Measurements from ENCODE around the gene ZBTB39.
"Not testable (repeated sequence)": the region's sequence is repeated elsewhere in the genome, so short reads cannot be mapped to it uniquely, and the experiment has no call there.

Gene ZBTB39

GRCh38 chr12:57019983-57020719 lies 13.8 kb upstream of the ZBTB39 start:
- DNase-seq (ENCODE audit: low read depth, low spot score) = no peak
- TF ChIP-seq, protein P1, sequence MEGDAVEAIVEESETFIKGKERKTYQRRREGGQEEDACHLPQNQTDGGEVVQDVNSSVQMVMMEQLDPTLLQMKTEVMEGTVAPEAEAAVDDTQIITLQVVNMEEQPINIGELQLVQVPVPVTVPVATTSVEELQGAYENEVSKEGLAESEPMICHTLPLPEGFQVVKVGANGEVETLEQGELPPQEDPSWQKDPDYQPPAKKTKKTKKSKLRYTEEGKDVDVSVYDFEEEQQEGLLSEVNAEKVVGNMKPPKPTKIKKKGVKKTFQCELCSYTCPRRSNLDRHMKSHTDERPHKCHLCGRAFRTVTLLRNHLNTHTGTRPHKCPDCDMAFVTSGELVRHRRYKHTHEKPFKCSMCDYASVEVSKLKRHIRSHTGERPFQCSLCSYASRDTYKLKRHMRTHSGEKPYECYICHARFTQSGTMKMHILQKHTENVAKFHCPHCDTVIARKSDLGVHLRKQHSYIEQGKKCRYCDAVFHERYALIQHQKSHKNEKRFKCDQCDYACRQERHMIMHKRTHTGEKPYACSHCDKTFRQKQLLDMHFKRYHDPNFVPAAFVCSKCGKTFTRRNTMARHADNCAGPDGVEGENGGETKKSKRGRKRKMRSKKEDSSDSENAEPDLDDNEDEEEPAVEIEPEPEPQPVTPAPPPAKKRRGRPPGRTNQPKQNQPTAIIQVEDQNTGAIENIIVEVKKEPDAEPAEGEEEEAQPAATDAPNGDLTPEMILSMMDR (IDR thresholded peaks at IDR 0.05; ENCODE audit: low read depth, low read length) = no peak
- in situ Hi-C loops (cut with HindIII; ENCODE audit: low sequenced_read_pairs) = no loop called here
- no peak overlapping the region for H3K4me3 ChIP-seq (ENCODE audit: low read depth, low read length)

- H3K4me3 ChIP-seq (ENCODE audit: low read depth, low read length) = no peak overlapping the region
- in situ Hi-C loops (cut with HindIII; ENCODE audit: low sequenced_read_pairs) = no loop called here
- no peak for DNase-seq (ENCODE audit: low read depth, low spot score)
- TF ChIP-seq, protein P1 (IDR thresholded peaks at IDR 0.05; ENCODE audit: low read depth, low read length) = no peak
Measured at GRCh38 chr12:57018906-57019305, 12.6 kb upstream of the ZBTB39 start.

- in situ Hi-C loops (cut with HindIII; ENCODE audit: low sequenced_read_pairs) = not testable (repeated sequence)
Measured at GRCh38 chr12:57018353-57018752, 12.0 kb upstream of the ZBTB39 start.

GRCh38 chr12:57016348-57016747 lies 10.0 kb upstream of the ZBTB39 start, which contains the start of gene TAC3:
TAC3 (minus strand) TSS chr12:57016529; CDS start chr12:57015797, 732 bp downstream.
- no peak within 1 kb of the TSS for H3K4me3 ChIP-seq (ENCODE audit: low read depth, low read length)
- DNase-seq (ENCODE audit: low read depth, low spot score) = no peak
- in situ Hi-C loops (cut with HindIII; ENCODE audit: low sequenced_read_pairs) = no loop called here
- TF ChIP-seq, protein P1 (IDR thresholded peaks at IDR 0.05; ENCODE audit: low read depth, low read length) = no peak

More at GRCh38 chr12:57018353-57018752, 12.0 kb upstream of the ZBTB39 start:
- H3K4me3 ChIP-seq (ENCODE audit: low read depth, low read length); DNase-seq (ENCODE audit: low read depth, low spot score): not testable (repeated sequence)

DNA sequence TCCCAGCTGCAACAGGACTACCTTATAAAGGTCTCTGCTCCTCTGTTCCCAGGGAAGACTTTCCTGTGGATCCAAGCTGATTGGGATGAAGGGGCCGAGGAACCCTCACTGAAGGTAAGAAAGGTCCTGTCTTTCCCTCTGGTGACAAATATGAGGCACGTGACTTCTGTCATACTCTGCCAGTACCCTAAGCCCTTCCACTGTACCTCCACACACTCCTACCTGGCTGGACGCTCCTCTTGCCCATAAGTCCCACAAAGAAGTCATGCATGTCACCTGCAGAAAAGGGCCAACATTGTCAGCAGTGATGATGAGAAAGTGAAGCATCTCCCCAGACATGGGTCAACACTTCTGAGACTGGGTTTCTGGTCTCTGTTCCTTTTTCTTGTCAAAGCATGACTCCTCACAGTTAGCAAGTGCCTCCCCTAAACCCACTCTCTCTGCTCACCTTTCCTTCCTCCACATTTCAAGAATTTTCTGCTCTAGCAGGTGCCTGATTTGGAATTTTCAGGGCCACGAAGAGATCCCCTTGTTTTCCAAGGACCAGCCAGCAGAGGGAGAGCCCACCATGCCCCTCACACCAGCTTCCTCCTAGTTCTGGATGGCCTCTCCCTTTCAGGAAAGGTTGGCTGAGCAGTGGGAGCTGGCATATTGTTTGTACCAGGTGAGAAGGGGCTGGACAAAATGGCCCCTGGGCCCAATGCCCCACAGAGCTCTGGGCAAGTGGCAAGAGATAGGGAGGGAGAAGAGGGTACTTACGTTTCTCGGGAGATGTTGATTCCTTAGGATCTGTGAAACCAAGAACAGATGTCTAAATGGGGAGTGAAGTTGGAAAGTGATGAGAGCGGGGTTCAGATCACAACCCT lies 6.5 kb upstream of the ZBTB39 start:
- no peak overlapping the region for H3K4me3 ChIP-seq (ENCODE audit: low read depth, low read length)
- in situ Hi-C loops (cut with HindIII; ENCODE audit: low sequenced_read_pairs) = no loop called here
- no peak for DNase-seq (ENCODE audit: low read depth, low spot score)
- TF ChIP-seq, protein P1 (IDR thresholded peaks at IDR 0.05; ENCODE audit: low read depth, low read length) = no peak

- in situ Hi-C loops (cut with HindIII; ENCODE audit: low sequenced_read_pairs) = no loop called here
- TF ChIP-seq, protein P1 (IDR thresholded peaks at IDR 0.05; ENCODE audit: low read depth, low read length) = no peak
- H3K4me3 ChIP-seq (ENCODE audit: low read depth, low read length) = no peak overlapping the region
- DNase-seq (ENCODE audit: low read depth, low spot score) = no peak
Measured at GRCh38 chr12:57011438-57012424, 5.4 kb upstream of the ZBTB39 start.

Data from astrocyte of the spinal cord (primary cell).